Retinal pigment epithelial cell (primary cell): ENCODE measurements around the gene HCN4.

ENCODE experiments used
- DNase-seq: peaks from one replicate; pipeline ENCODE4 v3.0.0-alpha.2; 2010; ENCODE audit warnings: low read depth
- H3K4me3 ChIP-seq: 2 replicates; pipeline ENCODE4 v1.5.1; 2011; ENCODE audit warnings: mild to moderate bottlenecking, low read length, control low read depth, moderate library complexity
- TF ChIP-seq, protein P1 (sequence below): conservative IDR thresholded peaks from 2 replicates; pipeline ENCODE4 v1.5.1; 2011; ENCODE audit warnings: low read depth, low read length, control low read depth, inconsistent platforms

Gene HCN4

DNA sequence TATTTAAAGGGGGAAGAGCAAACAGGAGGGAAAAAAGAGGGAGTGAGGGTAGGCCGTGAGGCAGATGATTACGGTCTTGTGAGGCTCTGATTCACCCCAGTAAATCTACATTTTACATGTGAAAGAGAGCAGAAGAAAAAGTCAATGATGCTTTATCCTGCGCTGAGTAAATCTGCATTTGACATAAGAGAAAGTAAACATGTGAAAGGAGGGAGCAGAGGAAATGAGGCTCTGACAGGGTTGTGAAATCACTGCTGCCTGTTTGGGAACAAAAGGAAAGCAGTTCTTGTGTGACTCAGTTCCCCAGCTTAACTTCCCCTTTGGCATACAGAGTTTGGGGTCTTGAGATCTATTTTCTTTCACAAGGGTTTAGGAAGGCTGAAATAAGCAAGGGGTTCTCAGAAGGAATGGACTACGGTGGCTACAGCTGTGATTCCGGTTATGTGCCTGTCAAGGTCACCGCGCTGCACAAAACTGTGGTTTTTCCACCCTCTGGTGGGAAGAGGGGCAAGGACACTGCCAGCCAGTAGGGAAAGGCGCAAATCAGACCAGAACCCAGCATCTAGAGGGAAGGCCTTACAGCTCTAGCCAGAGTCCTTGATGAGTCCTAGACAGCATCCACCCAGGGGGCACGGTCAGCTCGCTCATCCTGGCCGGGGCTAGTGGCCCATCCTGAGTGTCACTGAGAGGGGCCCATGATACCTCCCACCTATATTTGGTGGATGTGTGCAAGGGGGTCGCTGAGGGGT, 18.9 kb upstream of the HCN4 start:
- TF ChIP-seq, protein P1, sequence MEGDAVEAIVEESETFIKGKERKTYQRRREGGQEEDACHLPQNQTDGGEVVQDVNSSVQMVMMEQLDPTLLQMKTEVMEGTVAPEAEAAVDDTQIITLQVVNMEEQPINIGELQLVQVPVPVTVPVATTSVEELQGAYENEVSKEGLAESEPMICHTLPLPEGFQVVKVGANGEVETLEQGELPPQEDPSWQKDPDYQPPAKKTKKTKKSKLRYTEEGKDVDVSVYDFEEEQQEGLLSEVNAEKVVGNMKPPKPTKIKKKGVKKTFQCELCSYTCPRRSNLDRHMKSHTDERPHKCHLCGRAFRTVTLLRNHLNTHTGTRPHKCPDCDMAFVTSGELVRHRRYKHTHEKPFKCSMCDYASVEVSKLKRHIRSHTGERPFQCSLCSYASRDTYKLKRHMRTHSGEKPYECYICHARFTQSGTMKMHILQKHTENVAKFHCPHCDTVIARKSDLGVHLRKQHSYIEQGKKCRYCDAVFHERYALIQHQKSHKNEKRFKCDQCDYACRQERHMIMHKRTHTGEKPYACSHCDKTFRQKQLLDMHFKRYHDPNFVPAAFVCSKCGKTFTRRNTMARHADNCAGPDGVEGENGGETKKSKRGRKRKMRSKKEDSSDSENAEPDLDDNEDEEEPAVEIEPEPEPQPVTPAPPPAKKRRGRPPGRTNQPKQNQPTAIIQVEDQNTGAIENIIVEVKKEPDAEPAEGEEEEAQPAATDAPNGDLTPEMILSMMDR, result no peak
- DNase-seq, result peak; percentile 12
- H3K4me3 ChIP-seq, result no peak overlapping the region

DNA sequence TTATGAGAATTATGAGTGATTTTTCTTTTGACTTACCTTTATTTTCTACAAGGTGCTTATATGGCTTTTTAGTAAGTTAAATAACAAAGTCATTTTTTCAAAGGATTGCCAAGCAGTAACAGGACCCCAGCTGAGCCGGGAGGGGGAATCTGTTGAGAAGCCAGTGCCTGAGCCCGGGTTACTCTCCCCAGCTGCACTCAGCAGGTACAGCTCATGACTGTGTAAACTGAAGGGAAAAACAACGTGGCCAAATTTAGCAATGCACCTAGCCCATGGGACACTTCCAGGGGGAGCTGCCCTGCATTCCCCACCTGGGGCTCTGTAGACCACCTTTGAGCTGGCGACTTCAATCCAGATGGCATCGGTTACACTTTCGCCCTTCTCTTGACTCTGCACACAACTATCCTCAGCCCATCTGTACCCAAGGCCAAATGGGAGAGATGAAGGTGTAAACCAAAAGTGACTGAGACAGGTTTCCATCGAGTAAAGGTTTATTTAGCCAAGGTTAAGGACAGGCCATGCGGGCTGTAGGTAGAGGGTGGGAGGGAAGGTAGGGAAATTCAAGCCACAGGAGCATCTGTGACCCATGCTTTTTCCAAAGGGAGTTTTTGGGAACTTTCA, 18.2 kb upstream of the HCN4 start:
- TF ChIP-seq, protein P1, result no peak
- H3K4me3 ChIP-seq, result no peak overlapping the region
- no peak for DNase-seq

DNA sequence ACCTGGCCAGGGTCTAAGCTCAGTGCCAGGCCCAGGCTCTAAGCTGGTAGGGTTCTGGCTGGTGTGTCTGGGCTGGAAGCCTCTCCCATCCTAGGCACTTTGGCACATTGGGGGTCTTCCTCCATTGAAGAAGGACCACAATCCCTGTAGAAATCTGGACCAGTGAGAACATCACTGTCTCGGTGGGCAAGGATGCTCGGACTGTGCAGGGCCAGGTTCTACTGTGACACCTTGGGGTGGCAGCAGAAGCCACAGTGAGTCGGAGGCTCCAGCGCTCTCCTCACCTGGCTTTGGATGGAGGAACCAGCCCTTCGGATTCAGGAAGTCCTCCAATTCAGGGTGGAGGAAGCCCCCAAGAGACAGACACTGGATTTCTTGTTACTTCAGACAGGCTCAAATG, 17.5 kb upstream of the HCN4 start:
- TF ChIP-seq, protein P1, result no peak
- no peak overlapping the region for H3K4me3 ChIP-seq
- DNase-seq, result no peak

DNA sequence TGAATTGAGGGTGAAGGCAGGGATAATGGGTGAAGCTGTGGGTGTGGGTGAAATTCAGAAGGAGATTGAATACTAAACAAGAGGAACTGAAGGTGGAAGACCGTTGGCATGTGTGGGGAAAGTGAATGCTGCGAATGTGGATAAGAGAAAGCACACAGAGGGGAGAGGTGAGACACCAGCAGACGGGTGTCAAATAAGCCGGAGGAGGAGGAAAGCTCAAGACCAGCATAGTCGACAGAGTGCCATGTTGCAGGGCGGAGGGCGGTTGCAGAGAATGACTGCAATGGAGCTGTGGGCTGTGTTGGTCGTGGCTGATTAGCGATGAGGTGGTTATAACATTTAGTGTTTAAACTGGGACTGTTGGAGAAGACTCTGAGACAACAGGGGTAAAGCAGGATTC, 16.4 kb upstream of the HCN4 start:
- TF ChIP-seq, protein P1, result no peak
- DNase-seq, result no peak
- no peak overlapping the region for H3K4me3 ChIP-seq

DNA sequence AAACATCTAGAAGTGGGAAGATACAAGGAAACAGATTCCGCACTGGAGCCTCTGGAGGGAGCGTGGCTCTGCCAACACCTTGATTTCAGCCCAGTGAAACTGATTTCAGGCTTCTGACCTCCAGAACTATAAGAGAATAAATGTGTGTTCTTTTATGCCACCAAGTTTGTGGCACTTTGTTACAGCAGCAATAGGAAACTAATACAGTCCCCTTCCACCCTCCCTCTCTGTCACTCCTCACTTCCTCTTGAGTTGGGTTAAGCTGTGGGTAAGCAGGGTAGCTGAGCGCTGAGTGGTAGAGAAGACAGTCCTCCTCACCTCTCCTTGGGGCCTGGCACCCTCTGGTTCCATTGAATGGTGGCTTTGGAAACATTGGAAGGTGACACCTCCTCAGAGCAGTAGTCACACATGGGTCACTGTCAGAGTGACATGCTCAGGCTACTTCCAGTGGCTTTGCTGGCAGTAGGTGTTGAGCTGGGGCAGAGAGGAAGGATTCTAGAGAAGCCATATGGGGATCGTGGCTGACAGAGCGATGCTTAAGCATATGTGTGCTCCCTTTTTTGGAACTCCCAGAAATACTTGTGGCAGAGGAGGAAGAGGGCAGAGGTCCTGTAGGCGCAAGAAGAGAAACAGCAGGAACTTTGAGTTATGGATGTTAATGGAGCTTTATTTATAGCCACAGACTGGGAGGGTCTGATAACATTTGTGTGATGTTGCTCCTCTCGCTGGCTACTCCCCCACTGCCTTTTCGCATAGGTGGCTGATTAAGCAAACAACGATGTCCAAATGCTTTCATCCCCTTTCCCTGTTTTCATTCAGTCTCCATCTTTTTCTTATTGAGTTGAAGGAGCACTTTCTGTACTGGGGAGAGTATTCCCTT, 14.8 kb upstream of the HCN4 start:
- no peak overlapping the region for H3K4me3 ChIP-seq
- TF ChIP-seq, protein P1, result no peak
- DNase-seq, result no peak

DNA sequence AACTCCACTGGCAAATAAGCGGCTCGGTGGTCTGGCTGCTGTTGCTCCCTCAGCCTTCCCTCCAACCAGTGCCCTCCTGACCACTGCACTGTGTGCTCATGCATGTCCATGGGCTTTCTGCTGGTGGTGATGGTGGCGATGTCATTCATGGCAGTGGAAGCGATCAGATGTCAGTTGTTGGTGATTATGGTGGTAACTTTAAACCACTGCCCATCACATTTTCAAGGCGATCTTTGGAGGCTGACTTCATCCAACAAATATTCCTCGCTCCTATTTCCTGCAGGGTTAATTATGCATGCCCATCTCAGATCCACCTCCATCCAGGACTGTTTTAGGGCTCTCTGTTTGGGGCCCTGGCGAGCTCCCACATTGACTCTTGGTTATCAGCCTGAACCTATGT, 13.4 kb upstream of the HCN4 start:
- no peak for DNase-seq
- TF ChIP-seq, protein P1, result no peak
- H3K4me3 ChIP-seq, result no peak overlapping the region
